Neutrophil (primary cell): ENCODE results near the gene HPSE2.

ENCODE experiments used
- H3K27ac ChIP-seq: fragments of 200-600 bp; sonication (generic); 2 replicates; pipeline ENCODE4 v1.5.1; 2016; ENCODE audit warnings: mild to moderate bottlenecking, moderate library complexity
- H3K27me3 ChIP-seq: fragments of 200-600 bp; sonication (generic); 2 replicates; pipeline ENCODE4 v1.6.0; 2016; ENCODE audit warnings: mild to moderate bottlenecking
- H3K36me3 ChIP-seq: fragments of 200-600 bp; sonication (generic); 2 replicates; pipeline ENCODE4 v1.5.1; 2017
- H3K4me1 ChIP-seq, 2 experiments: fragments of 200-600 bp in 1 of 2; sonication (generic) in 1 of 2; 1 replicate in 1 of 2; 2 replicates in 1 of 2; pipeline versions ENCODE4 v1.5.1 to v1.6.1; 2013 to 2016; ENCODE audit warnings: low read depth in 1 of 2, low read length in 1 of 2, mild to moderate bottlenecking in 1 of 2, moderate library complexity in 1 of 2; ENCODE audit not compliant: control insufficient read depth in 1 of 2, insufficient read depth in 1 of 2
- H3K4me3 ChIP-seq, 2 experiments: fragments of 200-600 bp in 1 of 2; sonication (generic) in 1 of 2; 1 replicate in 1 of 2; 2 replicates in 1 of 2; pipeline ENCODE4 v1.5.1; 2013 to 2016; ENCODE audit warnings: low read depth in 1 of 2, low read length in 1 of 2, mild to moderate bottlenecking in 1 of 2, moderate library complexity in 1 of 2
- H3K9me3 ChIP-seq: fragments of 200-600 bp; sonication (generic); 2 replicates; pipeline ENCODE4 v1.5.1; 2016
- TF ChIP-seq, protein P1 (sequence below): fragments of 200-600 bp; sonication (generic); IDR thresholded peaks from 2 replicates; pipeline ENCODE4 v1.5.1; 2016; ENCODE audit warnings: antibody characterized with exemption

HPSE2 gene

GRCh38 chr10:99080275-99080945 is 155.2 kb downstream of the HPSE2 start:
- TF ChIP-seq, protein P1, sequence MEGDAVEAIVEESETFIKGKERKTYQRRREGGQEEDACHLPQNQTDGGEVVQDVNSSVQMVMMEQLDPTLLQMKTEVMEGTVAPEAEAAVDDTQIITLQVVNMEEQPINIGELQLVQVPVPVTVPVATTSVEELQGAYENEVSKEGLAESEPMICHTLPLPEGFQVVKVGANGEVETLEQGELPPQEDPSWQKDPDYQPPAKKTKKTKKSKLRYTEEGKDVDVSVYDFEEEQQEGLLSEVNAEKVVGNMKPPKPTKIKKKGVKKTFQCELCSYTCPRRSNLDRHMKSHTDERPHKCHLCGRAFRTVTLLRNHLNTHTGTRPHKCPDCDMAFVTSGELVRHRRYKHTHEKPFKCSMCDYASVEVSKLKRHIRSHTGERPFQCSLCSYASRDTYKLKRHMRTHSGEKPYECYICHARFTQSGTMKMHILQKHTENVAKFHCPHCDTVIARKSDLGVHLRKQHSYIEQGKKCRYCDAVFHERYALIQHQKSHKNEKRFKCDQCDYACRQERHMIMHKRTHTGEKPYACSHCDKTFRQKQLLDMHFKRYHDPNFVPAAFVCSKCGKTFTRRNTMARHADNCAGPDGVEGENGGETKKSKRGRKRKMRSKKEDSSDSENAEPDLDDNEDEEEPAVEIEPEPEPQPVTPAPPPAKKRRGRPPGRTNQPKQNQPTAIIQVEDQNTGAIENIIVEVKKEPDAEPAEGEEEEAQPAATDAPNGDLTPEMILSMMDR = no peak
- H3K9me3 ChIP-seq = no peaks in the 10 kb centered on the region

DNA sequence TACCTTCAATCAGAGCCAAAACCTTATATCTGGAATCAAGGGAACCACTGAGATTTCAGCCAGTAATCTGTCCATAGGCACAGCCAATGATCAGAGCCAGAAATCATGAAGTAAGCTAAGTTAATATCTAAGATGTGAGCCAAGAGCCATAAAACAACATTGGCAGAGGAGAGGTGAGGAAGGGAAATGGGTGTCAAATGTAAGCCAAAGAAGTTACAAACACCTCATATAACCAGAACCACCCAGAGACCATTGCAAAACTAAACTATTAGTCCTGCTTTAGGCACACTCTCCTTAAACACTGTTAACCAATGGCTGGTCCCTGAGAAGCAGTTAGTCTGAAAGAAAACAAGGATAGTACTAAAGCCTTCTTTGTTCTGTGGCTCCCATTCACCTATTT is 173.1 kb downstream of the HPSE2 start:
- Histone ChIP-seq H3K36me3 (no peaks in the 10 kb centered on the region), H3K27ac (no peak overlapping the region), H3K4me3 (no peak overlapping the region), H3K27me3 (no peaks in the 10 kb centered on the region), H3K9me3 (no peaks in the 10 kb centered on the region), H3K4me1 (no peaks in the 10 kb centered on the region)
- TF ChIP-seq, protein P1 = no peak

More at GRCh38 chr10:99080275-99080945, 155.2 kb downstream of the HPSE2 start:
- Histone ChIP-seq H3K4me3 (no peak overlapping the region), H3K27me3 (no peaks in the 10 kb centered on the region), H3K27ac (no peak overlapping the region), H3K36me3 (no peaks in the 10 kb centered on the region), H3K4me1 (no peaks in the 10 kb centered on the region)

GRCh38 chr10:99058762-99059161 is 176.9 kb downstream of the HPSE2 start:
- Histone ChIP-seq H3K4me1 (no peaks in the 10 kb centered on the region), H3K27me3 (no peaks in the 10 kb centered on the region), H3K36me3 (no peaks in the 10 kb centered on the region), H3K9me3 (no peaks in the 10 kb centered on the region), H3K4me3 (no peak overlapping the region), H3K27ac (no peak overlapping the region)
- TF ChIP-seq, protein P1 = no peak

- H3K27me3 ChIP-seq = no peaks in the 10 kb centered on the region
- TF ChIP-seq, protein P1 = no peak
- no peaks in the 10 kb centered on the region for H3K4me1 ChIP-seq
- no peaks in the 10 kb centered on the region for H3K9me3 ChIP-seq
- H3K27ac ChIP-seq = no peak overlapping the region
- H3K36me3 ChIP-seq = no peaks in the 10 kb centered on the region
- H3K4me3 ChIP-seq = no peak overlapping the region
Observed at GRCh38 chr10:99057936-99058690, 177.5 kb downstream of the HPSE2 start.

DNA sequence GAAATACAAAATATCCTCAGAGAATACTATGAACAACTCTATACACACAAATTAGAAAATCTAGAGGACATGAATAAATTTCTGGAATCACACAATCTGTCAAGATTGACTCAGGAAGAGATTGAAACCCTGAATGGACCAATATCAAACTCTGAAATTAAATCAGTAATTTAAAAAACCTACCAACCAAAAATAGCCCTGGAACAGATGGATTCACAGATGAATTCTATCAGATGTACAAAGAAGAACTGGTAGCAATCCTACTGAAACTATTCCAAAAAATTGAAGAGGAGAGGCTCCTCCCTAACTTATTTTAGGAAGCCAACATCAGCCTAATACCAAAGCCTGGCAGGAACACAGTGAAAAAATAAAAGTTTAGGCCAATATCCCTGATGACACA is 190.0 kb downstream of the HPSE2 start:
- H3K27ac ChIP-seq = no peak overlapping the region
- H3K4me3 ChIP-seq = no peak overlapping the region
- TF ChIP-seq, protein P1 = no peak
- no peaks in the 10 kb centered on the region for H3K36me3 ChIP-seq
- no peaks in the 10 kb centered on the region for H3K4me1 ChIP-seq
- H3K27me3 ChIP-seq = no peaks in the 10 kb centered on the region
- H3K9me3 ChIP-seq = no peaks in the 10 kb centered on the region
